Erythroblast (primary cell): Measurements from ENCODE around the gene CCDC158.

Experiments used
- GATA1 ChIP-seq: IDR thresholded peaks from 2 replicates; pipeline ENCODE4 v1.6.1; 2011; ENCODE audit warnings: low read depth, mild to moderate bottlenecking, control low read depth, low read length, moderate library complexity
- POLR2A ChIP-seq: IDR thresholded peaks from 2 replicates; pipeline ENCODE4 v1.6.1; 2011; ENCODE audit warnings: mild to moderate bottlenecking, low read length

DNA sequence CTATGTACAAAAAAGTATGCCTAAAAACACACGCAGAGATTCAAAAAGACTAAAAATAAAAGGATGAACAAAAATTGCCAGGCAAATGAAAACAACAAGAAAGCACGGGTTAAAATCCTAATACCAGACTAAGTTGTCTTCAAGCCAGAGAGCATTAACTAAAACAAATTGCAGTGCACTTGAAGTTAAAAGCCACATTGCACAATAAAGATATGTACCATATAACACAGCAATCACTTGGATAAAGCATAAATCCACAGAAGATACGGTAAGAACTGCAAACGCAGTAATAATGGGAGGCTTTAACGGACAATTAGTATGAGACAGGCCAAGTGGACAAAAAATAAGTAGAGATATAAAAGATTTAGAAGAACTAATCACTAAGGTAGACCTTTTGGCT, 14.9 kb downstream of the CCDC158 start:
- TF ChIP-seq POLR2A (no peak), GATA1 (no peak)
